DMS79 treated with DMSO at 0.1 percent for 48 hours (cell line): Measurements from ENCODE around the gene TP53TG3B.
"Not testable (repeated sequence)": the region's sequence is repeated elsewhere in the genome, so short reads cannot be mapped to it uniquely, and the experiment has no call there.

Experiments
- DNase-seq: peaks from one replicate; lab custom pipeline; 2025; lab: John Stamatoyannopoulos, UW

Gene TP53TG3B, protein sequence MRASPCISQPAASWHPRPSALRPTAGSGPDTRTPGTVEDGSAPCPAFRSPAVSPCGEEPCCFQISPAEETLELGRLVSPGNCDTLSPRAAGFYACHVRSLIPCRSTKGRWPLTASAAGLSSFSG

DNA sequence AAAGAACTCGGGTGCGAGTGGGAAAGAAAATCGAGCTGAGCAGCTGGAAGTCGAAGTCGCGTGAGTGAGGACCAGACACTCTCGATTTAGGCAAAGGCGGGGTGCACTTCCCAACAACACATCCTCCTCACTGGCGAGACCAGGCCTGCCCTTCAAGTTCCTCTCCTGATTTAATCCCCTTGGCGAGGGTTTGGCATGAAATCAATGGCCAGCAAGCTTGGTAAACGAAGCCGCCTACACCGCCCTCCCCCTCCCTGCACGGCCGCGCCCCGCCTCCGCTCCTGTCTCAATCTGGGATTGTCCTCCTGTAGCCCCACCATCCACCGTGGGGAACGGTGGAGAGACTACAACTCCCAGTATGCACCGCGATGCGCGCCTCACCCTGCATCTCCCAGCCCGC lies at the start of gene TP53TG3B:
TP53TG3B (plus strand) TSS at position 301 of the 400 bp plus-strand sequence; CDS start at position 369, 68 bp downstream.
- DNase-seq: not testable (repeated sequence)

DNA sequence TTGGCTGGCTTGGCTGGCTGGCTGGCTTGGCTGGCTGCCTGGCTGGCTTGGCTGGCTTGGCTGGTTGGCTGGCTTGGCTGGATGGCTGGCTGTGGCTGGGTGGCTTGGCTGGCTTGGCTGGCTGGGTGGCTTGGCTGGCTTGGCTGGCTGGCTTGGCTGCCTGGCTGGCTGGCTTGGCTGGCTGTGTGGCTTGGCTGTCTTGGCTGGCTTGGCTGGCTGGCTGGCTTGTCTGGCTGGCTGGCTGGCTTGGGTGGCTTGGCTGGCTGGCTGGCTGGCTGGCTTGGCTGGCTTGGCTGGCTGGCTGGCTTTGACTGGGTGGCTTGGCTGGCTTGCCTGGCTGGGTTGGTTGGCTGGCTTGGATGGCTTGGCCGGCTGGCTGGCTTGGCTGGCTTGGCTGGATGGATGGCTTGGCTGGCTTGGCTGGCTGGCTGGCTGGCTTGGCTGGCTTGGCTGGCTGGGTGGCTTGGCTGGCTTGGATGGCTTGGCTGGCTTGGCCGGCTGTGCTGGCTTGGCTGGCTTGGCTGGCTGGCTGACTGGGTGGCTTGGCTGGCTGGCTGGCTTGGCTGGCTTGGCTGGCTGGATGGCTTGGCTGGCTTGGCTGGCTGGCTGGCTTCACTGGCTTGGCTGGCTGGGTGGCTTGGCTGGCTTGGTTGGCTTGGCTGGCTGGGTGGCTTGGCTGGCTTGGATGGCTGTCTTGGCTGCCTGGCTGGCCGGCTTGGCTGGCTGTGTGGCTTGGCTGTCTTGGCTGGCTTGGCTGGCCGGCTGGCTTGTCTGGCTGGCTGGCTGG lies 24.2 kb upstream of the TP53TG3B start:
- not testable (repeated sequence) for DNase-seq

DNA sequence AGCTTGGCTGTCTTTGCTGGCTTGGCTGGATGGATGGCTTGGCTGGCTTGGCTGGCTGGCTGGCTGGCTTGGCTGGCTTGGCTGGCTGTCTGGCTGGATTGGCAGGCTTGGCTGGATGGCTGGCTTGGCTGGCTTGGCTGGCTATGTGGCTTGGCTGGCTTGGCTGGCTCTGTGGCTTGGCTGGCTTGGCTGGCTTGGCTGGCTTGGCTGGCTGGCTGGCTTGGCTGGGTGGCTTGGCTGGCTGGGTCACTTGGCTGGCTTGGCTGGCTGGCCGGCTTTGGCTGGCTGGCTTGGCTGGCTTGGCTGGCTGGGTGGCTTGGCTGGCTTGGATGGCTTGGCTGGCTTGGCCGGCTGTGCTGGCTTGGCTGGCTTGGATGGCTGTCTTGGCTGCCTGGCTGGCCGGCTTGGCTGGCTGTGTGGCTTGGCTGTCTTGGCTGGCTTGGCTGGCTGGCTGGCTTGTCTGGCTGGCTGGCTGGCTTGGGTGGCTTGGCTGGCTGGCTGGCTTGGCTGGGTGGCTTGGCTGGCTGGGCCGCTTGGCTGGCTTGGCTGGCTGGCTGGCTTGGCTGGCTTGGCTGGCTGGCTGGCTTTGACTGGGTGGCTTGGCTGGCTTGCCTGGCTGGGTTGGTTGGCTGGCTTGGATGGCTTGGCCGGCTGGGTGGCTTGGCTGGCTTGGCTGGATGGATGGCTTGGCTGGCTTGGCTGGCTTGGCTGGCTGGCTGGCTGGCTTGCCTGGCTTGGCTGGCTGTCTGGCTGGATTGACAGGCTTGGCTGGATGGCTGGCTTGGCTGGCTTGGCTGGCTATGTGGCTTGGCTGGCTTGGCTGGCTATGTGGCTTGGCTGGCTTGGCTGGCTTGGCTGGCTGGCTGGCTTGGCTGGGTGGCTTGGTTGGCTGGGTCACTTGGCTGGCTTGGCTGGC lies 22.8 kb upstream of the TP53TG3B start:
- not testable (repeated sequence) for DNase-seq

DNA sequence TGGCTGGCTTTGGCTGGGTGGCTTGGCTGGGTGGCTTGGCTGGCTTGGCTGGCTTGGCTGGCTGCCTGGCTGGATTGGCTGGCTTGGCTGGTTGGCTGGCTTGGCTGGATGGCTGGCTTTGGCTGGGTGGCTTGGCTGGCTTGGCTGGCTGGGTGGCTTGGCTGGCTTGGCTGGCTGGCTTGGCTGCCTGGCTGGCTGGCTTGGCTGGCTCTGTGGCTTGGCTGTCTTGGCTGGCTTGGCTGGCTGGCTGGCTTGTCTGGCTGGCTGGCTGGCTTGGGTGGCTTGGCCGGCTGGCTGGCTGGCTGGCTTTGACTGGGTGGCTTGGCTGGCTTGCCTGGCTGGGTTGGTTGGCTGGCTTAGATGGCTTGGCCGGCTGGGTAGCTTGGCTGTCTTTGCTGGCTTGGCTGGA lies 22.1 kb upstream of the TP53TG3B start:
- not testable (repeated sequence) for DNase-seq

DNA sequence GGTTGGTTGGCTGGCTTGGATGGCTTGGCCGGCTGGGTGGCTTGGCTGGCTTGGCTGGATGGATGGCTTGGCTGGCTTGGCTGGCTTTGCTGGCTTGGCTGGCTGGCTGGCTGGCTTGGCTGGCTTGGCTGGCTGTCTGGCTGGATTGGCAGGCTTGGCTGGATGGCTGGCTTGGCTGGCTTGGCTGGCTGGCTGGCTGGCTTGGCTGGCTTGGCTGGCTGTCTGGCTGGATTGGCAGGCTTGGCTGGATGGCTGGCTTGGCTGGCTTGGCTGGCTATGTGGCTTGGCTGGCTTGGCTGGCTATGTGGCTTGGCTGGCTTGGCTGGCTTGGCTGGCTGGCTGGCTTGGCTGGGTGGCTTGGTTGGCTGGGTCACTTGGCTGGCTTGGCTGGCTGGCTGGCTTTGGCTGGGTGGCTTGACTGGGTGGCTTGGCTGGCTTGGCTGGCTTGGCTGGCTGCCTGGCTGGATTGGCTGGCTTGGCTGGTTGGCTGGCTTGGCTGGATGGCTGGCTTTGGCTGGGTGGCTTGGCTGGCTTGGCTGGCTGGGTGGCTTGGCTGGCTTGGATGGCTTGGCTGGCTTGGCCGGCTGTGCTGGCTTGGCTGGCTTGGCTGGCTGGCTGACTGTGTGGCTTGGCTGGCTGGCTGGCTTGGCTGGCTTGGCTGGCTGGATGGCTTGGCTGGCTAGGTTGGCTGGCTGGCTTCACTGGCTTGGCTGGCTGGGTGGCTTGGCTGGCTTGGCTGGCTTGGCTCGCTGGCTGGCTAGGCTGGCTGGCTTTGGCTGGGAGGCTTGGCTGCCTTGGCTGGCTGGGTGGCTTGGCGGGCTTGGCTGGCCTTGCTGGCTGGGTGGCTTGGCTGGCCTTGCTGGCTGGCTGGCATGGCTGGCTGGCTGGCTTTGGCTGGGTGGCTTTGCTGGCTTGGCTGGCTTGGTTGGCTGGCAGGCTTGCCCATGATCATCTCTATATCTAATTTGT lies 21.3 kb upstream of the TP53TG3B start:
- DNase-seq: not testable (repeated sequence)
